22Rv1 (cell line): ENCODE results near the gene LRRC45.

Source experiments
- H3K27ac ChIP-seq: fragments of 450-650 bp; 2 replicates; pipeline ENCODE4 v1.5.1; 2017
- CTCF ChIP-seq: fragments of 450-650 bp; IDR thresholded peaks from 2 replicates; pipeline ENCODE4 v1.5.1; 2017; ENCODE audit warnings: mild to moderate bottlenecking
- ZFX ChIP-seq: fragments of 450-650 bp; IDR thresholded peaks from 2 replicates; pipeline ENCODE4 v1.6.1; 2017; ENCODE audit warnings: antibody characterized with exemption, borderline replicate concordance

The LRRC45 gene

DNA sequence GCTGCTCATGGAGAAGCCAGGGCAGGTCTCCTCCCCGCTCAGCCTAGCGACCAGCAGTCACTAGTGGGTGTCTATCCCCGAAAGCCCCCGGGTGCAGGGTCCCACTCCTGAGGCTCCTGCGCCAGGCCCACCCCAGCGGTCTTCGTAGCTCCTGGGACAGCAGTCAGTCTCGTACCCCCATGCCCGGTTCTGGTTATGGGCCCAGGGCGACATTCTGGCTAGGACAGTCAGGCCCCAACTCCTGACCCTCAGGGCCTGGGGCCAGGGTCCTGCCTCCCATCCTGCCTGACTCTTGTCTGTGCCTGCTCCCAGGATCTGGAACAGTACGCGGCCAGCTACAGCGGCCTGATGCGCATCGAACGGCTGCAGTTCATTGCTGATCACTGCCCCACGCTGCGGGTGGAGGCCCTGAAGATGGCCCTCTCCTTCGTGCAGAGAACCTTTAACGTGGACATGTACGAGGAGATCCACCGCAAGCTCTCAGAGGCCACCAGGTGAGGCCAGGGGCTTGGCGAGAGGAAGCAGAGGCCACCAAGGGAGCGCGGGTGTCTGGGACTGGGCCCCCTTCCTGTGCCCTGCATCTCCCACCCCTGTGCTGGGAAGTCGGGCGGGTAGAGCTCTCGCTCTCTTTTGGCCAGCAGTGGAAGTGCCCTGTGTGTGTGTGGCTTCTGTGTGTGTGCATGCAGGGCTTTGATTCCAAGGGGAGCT, 30.6 kb downstream of the LRRC45 start:
- no peak overlapping the region for H3K27ac ChIP-seq
- TF ChIP-seq ZFX (no peak), CTCF (no peak)

DNA sequence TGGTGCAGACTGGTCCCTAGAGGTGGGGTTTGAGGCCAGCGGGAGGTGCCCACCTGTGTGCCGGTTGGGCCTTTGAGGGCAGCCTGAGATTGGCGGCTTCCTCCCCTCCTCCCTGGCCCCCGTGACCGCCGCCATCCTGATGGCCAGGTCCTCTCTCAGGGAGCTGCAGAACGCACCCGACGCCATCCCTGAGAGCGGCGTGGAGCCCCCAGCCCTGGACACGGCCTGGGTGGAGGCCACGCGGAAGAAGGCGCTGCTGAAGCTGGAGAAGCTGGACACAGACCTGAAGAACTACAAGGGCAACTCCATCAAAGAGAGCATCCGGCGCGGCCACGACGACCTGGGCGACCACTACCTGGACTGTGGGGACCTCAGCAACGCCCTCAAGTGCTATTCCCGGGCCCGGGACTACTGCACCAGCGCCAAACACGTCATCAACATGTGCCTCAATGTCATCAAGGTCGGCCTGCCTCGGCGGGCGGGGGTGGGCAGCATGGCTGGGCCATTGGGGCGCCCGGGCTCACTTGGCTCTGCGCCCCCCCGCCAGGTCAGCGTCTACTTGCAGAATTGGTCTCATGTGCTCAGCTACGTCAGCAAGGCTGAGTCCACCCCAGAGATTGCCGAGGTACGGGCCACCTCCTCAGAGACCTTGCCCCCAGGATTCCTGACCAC, 31.4 kb downstream of the LRRC45 start:
- H3K27ac ChIP-seq, result 0 out of 2 replicates have a peak overlapping the region, but pooled peaks have one; percentile 87
- TF ChIP-seq ZFX (no peak), CTCF (no peak)

GRCh38 chr17:82055023-82055964, 32.2 kb downstream of the LRRC45 start:
- TF ChIP-seq ZFX, result no peak
- no peak for TF ChIP-seq CTCF

DNA sequence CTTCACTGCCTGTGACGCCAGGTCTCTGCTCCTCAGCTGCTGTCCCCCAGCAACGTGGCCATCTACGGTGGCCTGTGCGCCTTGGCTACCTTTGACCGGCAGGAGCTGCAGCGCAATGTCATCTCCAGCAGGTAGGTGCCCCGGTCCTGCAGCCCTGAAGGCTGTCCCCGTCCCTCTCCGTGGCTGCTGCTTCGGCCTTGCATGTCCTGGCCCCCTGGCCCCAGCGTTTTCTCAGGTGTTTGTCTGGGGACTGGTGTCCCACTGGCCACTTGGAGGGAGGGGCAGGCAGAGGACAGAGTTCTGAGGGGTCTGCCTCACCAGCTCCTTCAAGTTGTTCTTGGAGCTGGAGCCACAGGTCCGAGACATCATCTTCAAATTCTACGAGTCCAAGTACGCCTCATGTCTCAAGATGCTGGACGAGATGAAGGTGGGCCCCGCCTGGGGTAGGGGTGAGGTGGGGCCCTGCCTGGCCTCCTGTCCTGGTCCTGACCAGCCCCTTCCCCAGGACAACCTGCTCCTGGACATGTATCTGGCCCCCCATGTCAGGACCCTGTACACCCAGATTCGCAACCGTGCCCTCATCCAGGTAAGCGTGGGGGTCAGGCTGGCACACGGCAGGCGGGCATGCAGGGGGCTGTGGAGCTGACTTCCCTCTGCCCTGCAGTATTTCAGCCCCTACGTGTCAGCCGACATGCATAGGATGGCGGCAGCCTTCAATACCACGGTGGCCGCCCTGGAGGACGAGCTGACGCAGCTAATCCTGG, 33.0 kb downstream of the LRRC45 start:
- peak overlapping the region; percentile 87 for H3K27ac ChIP-seq
- no peak for TF ChIP-seq CTCF
- no peak for TF ChIP-seq ZFX

More at GRCh38 chr17:82055023-82055964, 32.2 kb downstream of the LRRC45 start:
- peak overlapping the region; percentile 87; the same call in 1 of the 2 replicates for H3K27ac ChIP-seq

DNA sequence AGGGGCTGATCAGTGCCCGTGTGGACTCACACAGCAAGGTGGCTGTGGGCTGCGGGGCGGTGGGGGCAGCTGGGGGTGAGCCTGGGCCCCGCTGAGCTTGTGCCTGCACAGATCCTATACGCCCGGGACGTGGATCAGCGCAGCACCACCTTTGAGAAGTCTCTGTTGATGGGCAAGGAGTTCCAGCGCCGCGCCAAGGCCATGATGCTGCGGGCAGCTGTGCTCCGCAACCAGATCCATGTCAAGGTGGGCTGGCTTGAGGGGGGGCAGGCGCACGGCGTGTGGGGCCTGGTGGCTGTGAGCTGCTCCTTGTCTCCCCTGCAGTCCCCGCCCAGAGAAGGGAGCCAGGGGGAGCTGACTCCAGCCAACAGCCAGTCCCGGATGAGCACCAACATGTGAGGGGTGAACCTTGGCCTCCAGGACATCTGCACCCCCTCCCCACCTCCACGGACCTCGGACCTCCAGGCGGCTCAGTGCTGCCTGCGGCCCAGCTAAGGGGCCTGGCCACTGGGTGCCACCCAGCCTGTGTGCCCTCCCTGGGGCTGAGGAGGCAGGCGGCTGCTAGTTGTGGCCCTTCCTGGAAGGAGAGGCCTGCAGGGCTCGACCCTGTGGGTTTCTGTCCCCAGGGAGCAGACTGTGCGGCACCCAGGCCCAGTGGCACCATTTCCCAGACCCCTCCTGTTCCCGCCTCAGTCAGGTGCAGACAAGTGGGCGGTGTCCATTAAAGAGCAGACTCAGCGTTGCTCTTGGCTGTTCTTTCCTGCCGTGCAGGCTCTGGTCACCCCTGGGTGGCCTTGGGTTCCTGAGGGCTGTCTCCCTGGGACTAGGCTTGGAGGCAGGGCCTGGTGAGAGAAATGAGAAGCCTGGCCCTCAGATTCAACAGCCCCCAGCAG, 33.9 kb downstream of the LRRC45 start:
- peak overlapping the region; percentile 87 for H3K27ac ChIP-seq
- TF ChIP-seq ZFX, result no peak
- TF ChIP-seq CTCF, result no peak

- TF ChIP-seq ZFX (no peak), CTCF (no peak)
- peak overlapping the region; percentile 87 for H3K27ac ChIP-seq
Observed at GRCh38 chr17:82058230-82058854, 35.2 kb downstream of the LRRC45 start.
